Thoracic aorta (tissue), 2 donors: Measurements from ENCODE around the gene RNF217. TPM values are rescaled to one million over a fixed set of nuclear protein-coding genes. Genes with fewer than 3 reads are reported as not detected.

ENCODE experiments used
- ATAC-seq: fragments of 150-250 bp; one replicate; pipeline ENCODE4 v1.8.0; 2017; ENCODE audit warnings: low read depth; ENCODE audit not compliant: insufficient number of reproducible peaks, low FRiP score
- DNase-seq: peaks from one replicate; pipeline ENCODE4 v3.0.0-alpha.2; 2020; ENCODE audit warnings: low spot score
- H3K27ac ChIP-seq, 2 donors: fragments of 200-600 bp; sonication (generic); 1 replicate in 1 of 2; 2 replicates in 1 of 2; pipeline ENCODE4 v1.5.1; 2016; ENCODE audit warnings: mild to moderate bottlenecking in 2 of 2, moderate library complexity in 2 of 2
- H3K27me3 ChIP-seq: fragments of 200-600 bp; sonication (generic); replicated peaks from 2 replicates; pipeline ENCODE4 v1.6.0; 2016; ENCODE audit warnings: mild to moderate bottlenecking; ENCODE audit not compliant: insufficient read depth
- H3K36me3 ChIP-seq: fragments of 200-600 bp; sonication (generic); one replicate; pipeline ENCODE4 v1.5.1; 2016
- H3K4me1 ChIP-seq, 2 donors: fragments of 200-600 bp; sonication (generic); 1 replicate in 1 of 2; 2 replicates in 1 of 2; pipeline versions ENCODE4 v1.5.1 to v1.6.0; 2016; ENCODE audit warnings: low read depth in 2 of 2, mild to moderate bottlenecking in 1 of 2; ENCODE audit not compliant: control insufficient read depth in 1 of 2
- H3K4me3 ChIP-seq: fragments of 200-600 bp; sonication (generic); 2 replicates; pipeline ENCODE4 v1.5.1; 2016; ENCODE audit warnings: mild to moderate bottlenecking
- H3K9me3 ChIP-seq: fragments of 200-600 bp; sonication (generic); 2 replicates; pipeline ENCODE4 v1.5.1; 2016
- total RNA-seq, 2 donors: library from RNA; depleted of rRNA; stranded (reverse); fragments of >200 nt; gene quantifications; one replicate each; pipeline versions ENCODE4 v1.1.0 to v1.2.3, GENCODE V29; 2016
- TF ChIP-seq, protein P1 (sequence below): fragments of 200-600 bp; sonication (generic); IDR thresholded peaks from one replicate; pipeline ENCODE4 v1.5.1; 2019; ENCODE audit warnings: antibody characterized with exemption

Gene RNF217
- total RNA-seq, 2 donors from 2014 or later: 36.3 to 44.2 TPM

DNA sequence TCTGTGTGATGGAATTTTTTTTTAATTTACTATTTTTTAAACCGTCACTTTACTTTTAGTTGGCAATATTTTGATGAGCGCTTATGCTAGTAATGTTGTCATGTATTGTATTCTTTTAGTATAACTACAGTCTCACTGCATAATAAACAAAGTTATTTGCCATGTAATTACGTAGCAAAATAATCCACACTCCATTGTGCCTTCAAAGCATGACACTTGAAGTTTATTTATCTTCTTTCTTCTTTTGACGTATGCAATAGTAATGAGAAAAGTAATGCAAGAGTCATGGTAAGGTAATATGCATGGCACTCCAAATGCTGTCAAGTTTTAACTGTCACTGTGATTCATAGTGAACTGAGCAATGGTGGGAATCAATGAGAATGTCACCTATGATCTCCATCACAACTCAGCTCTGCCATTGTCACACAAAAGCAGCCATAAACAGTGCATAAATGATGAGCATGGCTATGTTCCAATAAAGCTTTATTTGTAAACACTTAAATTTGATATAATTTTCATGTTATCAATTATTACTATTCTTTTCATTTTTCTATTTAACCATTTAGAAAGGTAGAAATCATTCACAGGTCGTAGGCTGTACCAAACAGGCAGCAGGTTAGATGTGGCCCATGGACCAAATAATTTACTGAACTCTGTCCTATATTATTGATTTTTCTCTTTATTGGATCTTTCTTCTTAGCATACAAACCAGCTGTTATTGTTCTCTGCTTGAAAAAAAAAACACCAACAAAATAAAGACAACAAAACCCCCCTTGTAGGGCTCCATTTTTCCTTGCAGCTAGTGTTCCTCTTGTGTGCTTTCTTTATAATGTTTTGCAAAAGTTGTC is 27.1 kb downstream of the RNF217 start:
- Histone ChIP-seq H3K27me3 (no peaks in the 10 kb centered on the region), H3K4me1 (peaks cover 22 to 40% of the 10 kb centered on the region in 2 donors), H3K27ac (no peak overlapping the region), H3K36me3 (no peaks in the 10 kb centered on the region), H3K4me3 (no peak overlapping the region), H3K9me3 (no peaks in the 10 kb centered on the region)
- no peak for ATAC-seq
- DNase-seq: no peak
- TF ChIP-seq, protein P1, sequence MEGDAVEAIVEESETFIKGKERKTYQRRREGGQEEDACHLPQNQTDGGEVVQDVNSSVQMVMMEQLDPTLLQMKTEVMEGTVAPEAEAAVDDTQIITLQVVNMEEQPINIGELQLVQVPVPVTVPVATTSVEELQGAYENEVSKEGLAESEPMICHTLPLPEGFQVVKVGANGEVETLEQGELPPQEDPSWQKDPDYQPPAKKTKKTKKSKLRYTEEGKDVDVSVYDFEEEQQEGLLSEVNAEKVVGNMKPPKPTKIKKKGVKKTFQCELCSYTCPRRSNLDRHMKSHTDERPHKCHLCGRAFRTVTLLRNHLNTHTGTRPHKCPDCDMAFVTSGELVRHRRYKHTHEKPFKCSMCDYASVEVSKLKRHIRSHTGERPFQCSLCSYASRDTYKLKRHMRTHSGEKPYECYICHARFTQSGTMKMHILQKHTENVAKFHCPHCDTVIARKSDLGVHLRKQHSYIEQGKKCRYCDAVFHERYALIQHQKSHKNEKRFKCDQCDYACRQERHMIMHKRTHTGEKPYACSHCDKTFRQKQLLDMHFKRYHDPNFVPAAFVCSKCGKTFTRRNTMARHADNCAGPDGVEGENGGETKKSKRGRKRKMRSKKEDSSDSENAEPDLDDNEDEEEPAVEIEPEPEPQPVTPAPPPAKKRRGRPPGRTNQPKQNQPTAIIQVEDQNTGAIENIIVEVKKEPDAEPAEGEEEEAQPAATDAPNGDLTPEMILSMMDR: no peak

DNA sequence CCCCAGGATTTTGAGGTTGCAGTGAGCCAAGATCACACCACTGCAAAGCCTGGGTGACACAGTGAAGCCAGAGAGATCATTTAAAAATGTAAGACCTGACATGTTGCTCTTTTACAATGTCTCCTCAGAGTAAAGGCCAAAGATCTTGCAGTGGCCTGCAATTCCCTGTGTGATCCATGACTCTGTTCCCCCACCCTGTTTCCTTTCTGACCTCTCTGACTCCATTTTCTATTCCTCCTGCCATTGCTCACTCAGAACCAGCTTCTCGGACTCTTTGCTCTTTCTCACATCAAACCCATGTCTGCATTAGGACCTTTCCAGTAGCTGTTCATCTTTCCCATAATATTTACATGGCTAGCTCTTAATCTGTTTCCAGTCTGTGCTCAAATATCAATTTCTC is 28.8 kb downstream of the RNF217 start:
- Histone ChIP-seq H3K36me3 (no peaks in the 10 kb centered on the region), H3K27me3 (no peaks in the 10 kb centered on the region), H3K9me3 (no peaks in the 10 kb centered on the region), H3K4me1 (peaks cover 23 to 39% of the 10 kb centered on the region in 2 donors), H3K27ac (no peak overlapping the region), H3K4me3 (no peak overlapping the region)
- DNase-seq (no peak), ATAC-seq (no peak)
- TF ChIP-seq, protein P1: no peak

DNA sequence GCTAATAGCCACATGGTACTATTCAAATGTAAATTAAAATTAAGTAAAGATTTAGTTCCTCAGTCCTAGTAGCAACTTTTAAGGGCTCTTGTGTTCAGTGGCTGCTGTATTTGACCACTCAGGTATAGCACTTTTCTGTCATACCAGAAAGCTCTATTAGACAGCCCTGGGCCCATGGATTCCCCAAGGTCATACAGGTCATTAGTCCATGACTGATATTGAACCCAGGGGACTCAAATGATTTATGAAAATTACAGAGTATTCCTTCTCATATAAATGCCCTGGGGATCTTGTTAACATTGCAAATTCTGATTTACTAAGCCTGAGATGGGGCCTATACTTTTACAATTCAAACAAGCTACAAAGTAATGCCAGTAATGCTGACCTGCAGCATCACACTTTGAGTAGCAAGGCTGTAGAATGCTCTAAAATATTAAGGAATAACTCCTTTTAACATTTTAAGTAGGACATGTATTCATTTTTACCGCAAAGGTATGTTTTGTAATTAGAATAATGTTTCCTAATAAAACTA is 29.6 kb downstream of the RNF217 start:
- ATAC-seq (no peak), DNase-seq (no peak)
- H3K4me1 ChIP-seq: peaks cover 17 to 35% of the 10 kb centered on the region in 2 donors
- no peak overlapping the region for H3K27ac ChIP-seq
- H3K4me3 ChIP-seq: no peak overlapping the region
- no peaks in the 10 kb centered on the region for H3K9me3 ChIP-seq
- no peaks in the 10 kb centered on the region for H3K27me3 ChIP-seq
- no peaks in the 10 kb centered on the region for H3K36me3 ChIP-seq
- TF ChIP-seq, protein P1: no peak

DNA sequence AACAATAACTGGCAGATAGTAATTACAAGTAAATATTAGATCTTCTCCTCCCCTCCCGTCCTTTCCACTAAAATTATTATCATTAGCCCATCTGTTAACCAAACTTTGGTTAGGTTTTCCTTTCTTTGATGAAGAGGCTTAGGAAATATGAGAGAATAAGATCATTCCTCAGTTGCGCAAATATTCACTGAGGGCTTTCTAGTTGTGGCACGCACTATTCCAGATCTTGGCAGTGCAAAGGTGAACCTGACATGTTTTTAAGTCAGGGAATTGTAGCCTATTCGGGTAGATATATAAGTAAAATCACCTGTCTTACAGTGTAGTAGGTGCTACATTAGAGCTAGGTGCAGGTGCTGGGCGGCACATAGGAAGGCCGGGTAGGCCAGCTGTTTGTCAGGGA is 31.1 kb downstream of the RNF217 start:
- Histone ChIP-seq H3K27ac (no peak overlapping the region), H3K36me3 (no peaks in the 10 kb centered on the region), H3K9me3 (no peaks in the 10 kb centered on the region), H3K27me3 (no peaks in the 10 kb centered on the region), H3K4me1 (peaks cover 14 to 35% of the 10 kb centered on the region in 2 donors), H3K4me3 (no peak overlapping the region)
- DNase-seq (no peak), ATAC-seq (no peak)
- TF ChIP-seq, protein P1: no peak

DNA sequence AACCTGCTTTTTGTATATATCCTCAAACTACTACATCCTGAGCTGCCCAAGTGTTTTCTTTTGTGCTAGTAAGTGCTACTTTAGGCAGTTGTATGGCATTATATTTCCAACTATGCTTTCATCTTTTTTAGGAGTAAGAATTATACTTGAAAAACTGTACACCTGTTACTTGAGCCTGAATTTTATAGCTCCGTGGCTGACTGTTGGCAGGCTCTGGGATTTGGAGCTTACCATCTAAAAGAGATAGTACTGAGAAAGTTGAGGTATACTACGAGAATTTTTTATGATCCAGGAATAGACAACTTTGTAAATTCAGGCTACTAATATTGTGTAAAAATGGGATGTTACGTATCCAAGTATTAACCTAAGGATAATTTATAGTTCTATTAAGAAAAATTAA is 32.4 kb downstream of the RNF217 start:
- no peak overlapping the region for H3K4me3 ChIP-seq
- H3K27me3 ChIP-seq: no peaks in the 10 kb centered on the region
- H3K36me3 ChIP-seq: no peaks in the 10 kb centered on the region
- peaks cover 18 to 31% of the 10 kb centered on the region in 2 donors for H3K4me1 ChIP-seq
- H3K9me3 ChIP-seq: no peaks in the 10 kb centered on the region
- DNase-seq (no peak), ATAC-seq (no peak)
- no peak overlapping the region for H3K27ac ChIP-seq
- TF ChIP-seq, protein P1: no peak
